Eye (tissue), 1 donor: ENCODE measurements around the gene GOLGA6D.
"Not testable (repeated sequence)": the region's sequence is repeated elsewhere in the genome, so short reads cannot be mapped to it uniquely, and the experiment has no call there.

ENCODE experiments used
- DNase-seq: peaks from one replicate; pipeline ENCODE4 v3.0.0-alpha.2; 2015

GOLGA6D gene

DNA sequence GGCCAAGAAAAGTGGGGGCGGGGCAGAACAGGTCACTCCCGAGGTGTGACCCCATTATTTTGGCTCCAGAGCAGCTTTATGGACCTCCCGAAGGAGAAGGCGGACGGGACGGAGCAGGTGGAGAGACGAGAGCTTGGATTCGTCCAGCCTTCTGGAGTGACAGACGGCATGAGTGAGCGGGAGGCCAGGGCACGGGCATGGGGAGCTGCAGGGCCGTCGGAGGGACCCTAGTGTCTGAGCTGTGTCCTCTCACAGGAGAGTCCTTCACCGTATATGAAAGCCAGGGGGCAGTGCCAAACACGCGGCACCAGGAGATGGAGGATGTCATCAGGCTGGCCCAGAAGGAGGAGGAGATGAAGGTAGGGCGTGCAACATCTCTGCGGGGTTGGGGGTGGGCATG, 11.0 kb downstream of the GOLGA6D start:
- not testable (repeated sequence) for DNase-seq

DNA sequence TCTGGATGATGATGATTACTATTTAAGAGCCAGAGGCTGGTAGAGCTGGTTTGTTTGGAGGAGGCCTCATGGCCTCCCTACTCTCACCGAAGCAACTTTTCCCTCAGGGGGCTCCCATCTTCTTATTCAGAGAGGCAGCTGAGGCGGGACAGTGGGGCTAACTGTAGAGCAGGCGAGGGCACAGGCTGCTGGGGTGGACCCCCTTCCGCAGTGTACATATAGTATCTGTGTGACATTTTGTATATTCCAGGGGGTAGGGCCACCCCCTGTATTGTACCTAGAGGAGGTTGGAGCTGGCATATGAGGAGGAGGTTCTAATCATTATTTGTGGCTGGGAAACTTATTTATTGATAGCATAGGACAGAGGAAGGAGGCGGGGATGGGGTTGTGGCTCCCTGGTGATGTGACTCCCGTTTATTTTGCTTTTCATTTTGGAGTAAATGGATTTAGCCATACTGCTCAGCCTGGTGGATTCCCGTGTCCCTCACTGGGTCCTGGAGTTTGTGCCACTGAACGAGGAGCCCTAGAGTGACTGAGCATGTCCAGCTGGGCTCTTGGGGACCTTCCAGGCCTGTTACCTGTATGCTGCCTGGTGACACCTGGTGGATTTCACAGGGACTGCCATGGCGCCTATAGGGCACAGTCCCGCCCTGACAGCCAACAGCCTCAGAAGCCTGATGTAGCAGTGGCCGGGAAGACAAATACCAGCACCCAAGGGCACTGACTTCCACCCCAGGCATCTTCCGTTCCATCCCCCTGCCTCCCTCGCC, 16.1 kb downstream of the GOLGA6D start:
- DNase-seq = not testable (repeated sequence)

DNA sequence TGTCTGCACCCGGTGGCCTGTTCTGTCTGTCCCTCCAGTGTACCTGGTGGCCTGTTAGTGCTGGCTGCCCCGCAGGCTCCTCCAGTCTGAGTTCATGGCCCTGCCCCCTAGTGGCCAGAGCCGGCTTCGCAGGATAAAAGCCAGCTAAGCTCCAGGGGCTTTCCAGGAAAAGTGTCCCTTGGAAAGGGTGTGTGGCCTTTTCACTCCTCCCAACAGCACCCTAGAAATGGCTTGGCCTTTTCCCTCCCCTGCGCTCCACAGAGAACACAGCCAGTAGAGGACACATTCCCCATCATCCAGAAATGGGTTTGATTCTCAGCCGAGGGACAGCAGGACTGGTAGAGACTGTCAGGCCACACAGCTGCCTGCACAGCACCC, 16.7 kb downstream of the GOLGA6D start:
- not testable (repeated sequence) for DNase-seq

DNA sequence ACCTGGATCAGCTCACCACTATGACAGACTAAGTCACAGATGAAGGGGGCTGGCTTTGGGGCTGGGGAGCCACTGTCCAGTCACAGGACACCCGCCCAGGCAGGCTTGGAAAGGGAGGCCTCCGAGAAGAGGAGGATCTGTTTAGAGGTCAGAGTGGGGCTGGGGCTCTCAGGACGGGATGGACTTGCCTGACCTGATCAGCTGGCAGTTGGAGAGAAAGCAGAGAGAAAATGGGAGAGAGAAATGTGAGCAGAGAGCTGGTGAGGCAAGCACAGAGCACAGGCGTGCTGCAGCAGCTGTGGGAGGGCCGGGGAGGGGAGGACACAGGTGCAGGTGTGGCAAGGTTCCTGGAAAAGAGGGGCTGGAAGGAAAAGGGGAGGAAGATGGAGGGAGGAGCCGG, 17.4 kb downstream of the GOLGA6D start:
- not testable (repeated sequence) for DNase-seq

DNA sequence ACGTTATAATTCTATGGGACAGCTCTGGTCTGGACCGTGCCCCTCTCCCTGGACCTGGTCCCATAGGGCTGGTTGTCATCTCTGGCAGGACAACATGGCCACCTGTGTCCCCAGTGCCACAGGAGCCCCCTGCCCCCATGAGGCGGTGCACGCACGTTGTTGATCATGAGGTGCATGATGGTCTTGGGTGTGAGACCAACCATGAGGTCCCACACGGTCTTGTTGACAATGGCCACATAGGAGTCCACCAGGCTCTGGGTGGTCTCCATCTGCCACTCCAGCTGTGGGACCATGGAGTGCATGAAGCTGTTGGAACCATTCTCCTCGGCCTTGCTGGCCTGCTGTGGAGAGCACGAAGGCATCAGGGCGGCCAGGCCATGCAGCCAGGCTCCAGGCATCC, 19.7 kb downstream of the GOLGA6D start:
- DNase-seq = no peak

DNA sequence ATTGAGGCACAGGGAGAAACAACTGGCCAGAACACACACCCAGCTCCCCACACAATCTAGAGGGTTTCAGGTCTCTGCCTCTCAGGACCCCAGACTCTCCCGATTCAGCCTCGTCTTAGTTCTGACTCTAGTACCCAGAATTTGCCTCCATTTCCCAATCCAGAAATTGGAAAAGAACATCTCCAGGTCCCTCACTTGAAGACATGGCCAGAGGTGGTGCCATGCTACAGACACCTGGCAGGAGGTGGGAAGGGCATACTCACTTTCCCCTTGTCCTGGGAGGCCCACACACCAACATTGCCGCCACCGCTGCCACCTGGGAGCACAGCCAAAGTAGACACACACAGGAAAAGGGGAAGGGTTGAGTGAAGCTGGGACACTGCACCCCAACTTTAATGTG, 20.1 kb downstream of the GOLGA6D start:
- DNase-seq = not testable (repeated sequence)

DNA sequence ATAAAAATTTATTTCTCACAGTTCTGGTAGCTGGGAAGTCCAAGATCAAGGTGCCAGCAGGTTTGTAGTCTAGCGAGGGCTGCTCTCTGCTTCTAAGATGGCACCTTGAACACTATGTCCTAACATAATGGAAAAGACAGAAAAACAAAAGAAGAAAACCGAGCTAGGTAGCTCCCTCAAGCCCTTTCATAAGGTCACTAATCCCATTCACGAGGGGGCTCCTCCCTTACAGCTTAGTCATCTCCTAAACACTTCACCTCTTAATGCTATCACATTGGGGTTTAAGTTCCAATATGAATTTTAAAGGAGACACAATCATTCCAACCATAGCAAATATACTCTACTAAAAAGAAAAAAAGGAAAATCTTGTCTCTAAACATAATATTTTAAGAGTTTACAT, 23.6 kb downstream of the GOLGA6D start:
- DNase-seq = no peak

DNA sequence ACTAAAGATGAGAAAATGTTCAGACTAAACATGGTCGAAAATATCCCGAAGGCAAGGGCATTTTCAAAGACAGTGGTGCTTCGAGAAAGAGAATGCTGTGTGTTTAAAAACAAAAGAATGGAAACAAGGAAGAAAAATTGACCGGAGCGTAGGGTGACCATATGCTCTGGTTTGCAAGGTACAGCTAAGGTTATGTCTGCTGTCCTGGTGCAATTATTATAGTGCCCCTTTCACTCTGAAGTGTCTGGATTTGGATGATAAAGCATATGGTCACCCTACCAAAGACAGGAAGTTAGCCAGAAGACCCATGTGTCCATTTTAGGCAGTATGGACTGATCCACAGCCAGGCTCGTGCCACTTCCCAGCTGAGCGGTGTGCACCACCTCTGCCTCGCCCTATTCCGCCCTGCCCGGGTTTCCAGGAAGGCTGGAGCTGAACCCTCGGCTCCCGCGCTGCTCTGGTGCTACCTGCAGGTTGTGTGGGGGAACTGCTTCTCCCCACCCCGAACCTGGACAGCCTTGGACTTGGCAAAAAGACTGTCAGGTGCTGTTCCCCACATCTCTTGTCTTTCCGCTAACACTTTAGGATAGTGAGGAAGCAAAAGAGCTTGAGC, 25.2 kb downstream of the GOLGA6D start:
- peak; percentile 34 for DNase-seq

DNA sequence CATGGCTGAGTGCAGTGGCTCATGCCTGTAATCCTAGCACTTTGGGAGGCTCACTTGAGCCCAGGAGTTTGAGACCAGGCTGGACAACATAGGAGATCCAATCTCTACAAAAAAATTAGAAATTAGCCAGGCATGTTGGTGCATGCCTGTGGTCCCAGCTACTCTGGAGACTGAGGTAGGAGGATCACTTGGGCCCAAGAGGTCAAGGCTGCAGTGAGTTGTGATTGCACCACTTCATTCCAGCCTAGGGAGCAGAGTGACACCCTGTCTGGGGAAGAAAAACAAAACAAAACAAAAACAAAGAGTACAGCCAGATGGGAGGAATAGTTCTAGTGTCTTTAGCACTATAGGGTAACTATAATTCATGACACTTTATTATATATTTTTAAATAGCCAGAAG, 27.1 kb downstream of the GOLGA6D start:
- DNase-seq = no peak

DNA sequence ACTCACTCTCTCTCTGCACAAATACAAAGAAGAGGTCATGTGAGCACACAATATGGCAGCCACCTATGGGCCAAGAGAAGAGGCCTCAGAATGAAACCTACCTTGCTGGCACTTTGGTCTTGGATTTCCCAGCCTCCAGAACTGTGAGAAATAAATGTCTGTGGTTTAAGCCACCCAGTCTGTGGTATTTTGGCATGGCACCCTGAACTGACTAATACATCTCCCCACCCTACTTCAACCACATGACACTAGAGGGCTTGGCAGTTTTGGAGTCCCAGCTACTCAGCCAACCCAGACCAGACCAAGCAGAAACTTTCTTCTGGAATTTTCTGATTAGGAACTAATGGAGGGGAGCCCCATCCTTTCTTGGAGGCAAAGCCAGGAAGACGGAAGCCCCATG, 29.9 kb downstream of the GOLGA6D start:
- not testable (repeated sequence) for DNase-seq

DNA sequence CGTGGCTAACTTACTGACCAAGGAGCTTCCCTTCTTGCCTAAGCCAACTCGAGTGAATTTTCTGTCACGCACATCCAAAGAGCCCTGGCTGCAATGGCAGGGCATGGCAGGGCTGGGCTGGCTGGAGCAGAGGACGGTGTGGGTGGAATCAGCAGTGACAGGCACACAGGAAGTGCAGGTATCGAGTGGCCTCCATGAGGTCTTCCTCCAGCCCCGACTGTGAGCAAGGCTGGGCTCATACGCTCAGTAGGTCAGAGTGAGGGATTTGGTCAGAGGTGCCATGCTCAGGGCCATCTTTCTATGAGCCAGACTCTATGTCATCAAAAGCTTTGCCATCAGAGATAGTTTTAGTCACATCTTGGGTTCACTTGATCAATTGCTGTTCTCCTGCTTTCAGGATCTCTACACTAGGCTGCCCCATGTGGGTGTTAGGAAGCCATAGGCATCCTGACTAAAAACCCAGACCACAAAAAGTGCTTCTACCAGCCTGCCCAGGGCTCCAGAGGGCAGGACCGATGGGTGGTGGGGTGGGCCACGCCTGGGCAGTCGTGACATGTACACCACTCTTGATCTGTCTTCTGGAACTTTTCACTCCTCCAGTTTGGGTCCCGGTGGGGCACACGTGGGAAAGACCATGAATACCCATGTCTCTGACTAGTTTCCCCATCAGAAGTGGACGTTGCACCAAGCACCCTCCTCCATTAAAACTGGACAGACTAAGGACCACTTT, 30.6 kb downstream of the GOLGA6D start:
- no peak for DNase-seq

DNA sequence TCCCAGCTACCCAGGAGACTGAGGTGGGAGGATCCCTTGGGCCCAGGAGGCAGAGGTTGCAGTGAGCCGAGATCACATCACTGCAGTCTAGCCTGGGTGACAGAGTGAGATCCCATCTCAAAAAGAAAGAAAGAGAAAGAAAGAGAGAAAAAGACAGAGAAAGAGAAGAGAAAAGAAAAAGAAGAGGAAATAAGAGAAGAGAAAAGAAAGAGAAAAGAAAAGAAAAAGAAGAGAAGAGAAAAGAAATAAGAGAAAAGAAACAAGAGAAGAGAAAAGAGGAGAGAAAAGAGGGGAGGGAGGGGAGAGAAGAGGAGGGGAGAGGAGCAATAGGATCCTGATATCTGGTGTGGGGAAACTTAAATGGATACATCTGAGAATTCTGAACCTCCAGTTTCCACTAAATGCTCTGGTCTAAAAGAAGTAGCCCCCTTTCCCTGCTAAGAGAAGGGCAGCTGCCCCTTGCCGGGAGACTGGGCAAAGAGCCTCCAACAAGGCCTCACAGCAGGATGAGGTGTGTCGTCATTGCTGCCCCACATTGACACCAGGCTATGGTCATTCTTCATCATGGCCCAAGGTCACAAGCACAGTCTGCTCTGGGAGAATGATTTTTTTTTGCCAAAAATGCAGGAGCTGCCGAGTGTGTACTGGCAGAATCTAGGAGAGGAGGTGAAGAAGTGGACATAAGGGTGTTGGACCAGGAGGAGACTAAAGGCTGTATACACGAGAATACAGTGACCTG, 32.1 kb downstream of the GOLGA6D start:
- no peak for DNase-seq

DNA sequence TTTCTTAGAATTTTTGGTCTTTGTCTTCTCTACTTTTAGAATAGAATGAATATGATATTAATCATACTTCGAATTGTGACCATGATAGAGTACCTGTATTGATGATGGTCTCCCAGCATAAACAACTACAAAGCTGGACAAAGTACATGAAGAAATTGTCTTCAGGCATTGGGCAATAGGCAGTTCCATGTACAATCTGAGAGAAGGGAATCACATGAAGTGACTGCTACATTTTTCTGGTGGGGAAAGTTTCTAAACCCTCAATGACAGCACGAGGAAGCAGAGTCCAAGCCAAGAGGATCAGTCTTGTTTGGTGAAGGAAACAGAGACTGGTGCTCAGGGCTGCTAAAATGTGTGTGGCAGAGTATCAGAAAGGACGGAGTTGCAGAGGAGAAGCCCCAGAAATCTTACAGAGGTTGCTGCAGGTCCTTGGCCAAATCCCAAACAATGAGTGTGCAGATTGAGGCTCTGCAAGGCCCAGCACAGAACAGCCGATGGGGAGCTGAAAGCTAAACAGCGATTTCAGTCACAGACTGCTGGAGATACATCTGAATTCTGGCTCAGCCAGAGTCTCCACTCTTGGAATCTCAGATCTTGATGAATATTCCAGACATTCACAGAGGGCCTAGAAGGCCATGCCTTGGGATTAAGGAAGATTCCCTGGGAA, 36.7 kb downstream of the GOLGA6D start:
- not testable (repeated sequence) for DNase-seq

DNA sequence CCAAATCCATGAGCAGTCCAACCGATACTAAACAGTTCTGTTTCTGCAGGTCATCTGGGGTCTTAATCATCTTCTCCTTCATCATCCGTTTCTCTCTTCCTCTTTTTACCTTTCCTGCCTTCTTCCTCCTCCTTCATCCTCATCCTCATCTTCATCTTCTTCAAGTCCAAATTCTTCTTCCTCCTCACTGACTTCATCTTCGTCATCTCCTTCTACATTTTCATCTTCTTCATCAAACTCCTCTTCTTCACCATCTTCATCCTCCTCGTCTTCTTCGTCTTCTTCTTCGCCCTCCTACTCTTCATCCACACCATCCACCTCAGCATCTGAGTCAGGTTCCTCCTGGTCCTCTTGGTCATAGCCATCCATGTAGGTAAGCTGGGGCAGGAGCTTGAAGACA, 39.1 kb downstream of the GOLGA6D start:
- DNase-seq = no peak

DNA sequence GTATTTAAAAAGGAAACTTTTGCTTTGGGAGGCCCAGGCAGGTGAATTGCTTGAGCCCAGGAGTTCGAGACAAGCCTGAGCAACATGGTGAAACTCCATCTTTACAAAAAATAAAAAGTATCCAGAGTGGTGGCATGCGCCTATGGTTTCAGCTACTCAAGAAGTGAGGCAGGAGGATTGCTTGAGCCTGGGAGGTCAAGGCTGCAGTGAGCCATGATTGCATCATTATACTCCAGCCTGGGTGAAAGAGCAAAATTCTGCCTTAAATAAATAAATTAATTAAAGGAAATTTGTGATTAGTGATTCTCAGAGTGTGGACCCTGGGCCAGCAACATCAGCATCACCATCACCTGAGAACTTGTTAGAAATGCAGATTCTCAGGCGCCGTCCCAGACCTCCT, 43.3 kb downstream of the GOLGA6D start:
- DNase-seq = no peak

DNA sequence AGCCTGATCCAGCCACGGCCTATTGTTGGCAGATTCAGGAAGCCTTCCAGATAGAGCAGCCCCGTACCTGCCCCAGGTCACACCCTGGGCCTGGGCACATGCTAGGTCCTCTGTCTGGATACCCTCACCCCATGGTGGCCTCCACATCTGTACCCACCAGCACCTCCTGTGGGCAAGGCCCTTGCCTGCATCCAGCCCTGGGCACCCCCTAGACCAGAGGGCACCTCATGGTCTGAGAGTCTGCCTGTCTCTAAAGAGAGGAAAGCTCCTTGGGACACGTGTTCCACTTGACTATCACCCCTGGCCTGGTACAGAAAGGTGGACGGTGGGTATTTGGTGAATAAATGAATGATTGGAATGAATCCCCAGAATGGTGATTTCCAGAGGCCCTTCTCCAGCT, 44.4 kb downstream of the GOLGA6D start:
- DNase-seq = no peak

DNA sequence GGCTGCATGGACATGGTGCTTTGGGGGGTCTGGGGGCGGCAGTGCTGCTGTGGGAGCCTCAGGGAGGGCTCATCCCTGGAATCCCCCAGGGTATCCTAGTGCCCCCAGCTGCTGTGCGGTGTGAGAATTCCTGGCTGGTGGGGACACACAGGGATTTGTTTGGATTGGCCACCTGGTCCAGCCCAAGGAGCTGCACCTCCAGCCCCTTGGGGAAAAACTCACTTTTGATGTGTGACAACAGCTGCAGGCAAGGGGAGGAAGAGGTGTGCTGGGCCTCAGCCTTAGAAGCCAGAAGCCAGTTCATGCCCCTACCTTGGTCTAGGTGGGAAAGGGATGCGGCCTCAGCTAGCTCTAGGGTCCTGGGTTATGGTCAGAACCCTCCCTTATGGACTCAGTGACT, 44.9 kb downstream of the GOLGA6D start:
- no peak for DNase-seq

DNA sequence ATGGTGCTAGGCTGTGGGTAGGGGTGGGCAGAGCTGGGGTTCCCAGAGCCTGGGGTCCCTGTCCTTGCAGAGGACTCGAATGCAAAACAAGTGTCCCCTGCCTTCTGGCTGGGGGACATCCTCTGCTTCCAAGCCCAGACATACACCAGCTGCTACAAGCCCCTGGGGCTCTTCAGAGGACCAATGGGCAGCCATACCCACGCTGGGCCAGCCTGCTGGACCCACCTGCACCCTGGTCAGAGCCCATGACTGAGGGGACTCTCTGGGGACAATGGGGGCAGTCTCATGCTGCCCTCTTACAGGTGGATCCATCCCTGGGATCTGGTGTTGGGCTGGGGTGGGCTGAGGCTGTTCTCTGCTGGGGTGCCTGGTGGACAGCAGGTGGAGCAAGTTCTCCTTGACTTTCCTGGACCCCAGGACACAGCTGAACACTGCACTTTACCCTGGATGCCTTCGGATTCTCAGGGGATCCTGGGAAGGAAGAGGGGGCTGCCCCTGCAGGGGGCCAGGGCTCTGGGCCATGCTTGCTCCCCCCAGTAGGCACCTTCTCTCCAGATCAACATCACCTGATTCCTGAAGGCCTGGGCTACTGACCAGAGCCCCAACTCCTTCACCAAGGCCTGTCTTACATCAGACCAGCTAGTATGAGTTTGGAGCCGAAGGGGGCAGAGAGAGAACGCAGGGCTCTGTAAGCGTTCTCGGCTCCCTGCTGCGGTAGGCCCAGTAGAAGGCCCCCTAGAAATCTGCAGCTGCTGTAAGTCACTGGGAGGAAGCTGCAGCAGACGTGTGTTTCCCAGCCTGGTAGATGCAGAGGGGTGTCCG, 46.1 kb downstream of the GOLGA6D start:
- no peak for DNase-seq

DNA sequence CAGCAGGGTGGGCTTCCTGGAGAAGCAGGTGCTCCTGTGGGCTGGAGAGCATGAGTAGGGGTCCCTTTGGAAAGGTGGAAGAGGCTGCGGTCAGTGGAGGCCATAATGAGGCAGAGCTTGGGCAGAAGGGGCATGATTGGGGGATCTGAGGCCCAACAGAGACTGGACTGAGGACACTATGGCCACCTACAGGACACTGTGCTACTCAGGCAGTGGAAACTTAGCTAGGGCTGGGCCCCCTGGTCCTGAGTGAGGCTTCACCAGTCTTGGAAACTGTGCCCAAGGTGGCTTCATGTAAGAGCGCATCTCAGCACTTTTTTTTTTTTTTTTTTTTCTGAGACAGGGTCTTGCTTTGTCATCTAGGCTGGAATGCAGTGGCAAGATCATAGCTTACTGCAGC, 46.9 kb downstream of the GOLGA6D start:
- DNase-seq = no peak

DNA sequence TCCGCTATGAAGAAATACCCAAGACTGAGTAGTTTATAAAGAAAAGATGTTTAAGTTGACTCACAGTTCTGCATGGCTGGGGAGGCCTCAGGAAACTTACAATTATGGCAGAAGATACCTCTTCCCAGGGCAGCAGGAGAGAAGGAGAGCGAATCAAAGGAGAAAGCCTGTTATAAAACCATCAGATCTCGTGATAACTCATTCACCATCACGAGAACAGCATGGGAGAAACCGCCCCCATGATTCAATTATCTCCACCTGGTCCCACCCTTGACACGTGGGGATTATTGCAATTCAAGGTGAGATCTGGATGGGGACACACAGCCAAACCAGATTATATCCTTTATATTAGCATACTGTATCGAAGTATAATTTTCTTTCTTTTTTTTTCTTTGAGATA, 49.5 kb downstream of the GOLGA6D start:
- not testable (repeated sequence) for DNase-seq

DNA sequence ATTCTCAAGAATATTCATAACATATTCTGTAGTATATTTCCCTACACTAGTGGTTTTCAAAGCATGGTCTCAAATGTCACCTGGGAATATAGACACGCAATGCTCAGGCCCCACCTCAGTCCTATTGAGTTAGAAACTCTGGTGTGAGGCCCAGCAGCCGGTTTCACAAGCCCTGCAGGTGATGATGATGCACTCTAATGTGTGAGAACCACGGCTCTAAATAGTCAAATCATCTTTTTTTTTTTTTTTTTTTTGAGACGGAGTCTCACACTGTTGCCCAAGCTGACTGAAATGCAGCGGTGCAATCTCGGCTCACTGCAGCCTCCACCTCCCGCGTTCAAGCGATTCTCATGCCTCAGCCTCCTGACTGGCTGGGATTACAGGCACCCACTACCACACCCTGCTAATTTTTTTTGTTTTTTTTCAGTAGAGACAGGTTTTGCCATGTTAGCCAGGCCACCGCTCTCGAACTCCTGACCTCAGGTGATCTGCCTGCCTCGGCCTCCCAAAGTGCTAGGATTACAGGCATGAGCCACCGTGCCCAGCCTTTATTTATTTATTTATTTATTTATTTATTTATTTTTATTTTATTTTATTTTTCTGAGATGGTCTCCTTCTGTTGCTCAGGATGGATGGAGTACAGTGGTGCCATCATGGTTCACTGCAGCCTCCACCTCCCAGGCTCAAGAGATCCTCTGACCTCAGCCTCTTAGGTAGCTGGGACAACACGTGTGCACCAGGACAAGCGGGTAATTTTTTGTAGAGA, 51.2 kb downstream of the GOLGA6D start:
- DNase-seq = not testable (repeated sequence)
